HuH-7.5 (cell line): ENCODE measurements around the gene KLK11.

ENCODE experiments used
- DNase-seq: peaks from one replicate; pipeline ENCODE4 v3.0.0; 2011; ENCODE audit warnings: low spot score

KLK11 gene

DNA sequence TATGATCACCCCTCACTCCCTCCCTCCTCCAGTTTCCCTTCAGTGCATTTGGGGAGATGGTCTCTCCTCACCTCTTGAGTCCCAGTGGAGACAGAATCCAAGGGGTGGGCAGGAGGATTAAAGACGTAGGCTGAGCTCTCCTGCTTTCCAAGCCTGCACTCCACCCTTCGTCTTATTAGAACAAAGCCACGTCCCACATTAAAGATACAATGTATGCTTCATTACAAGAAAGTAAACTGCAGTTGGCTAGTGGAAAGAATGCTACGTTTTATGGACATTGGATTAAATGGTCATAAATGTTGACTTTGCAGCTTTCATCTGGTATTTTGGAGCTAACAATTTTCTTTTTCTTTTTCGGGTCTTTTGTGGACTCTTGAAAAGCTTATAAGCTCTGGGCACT lies 1.5 kb upstream of the KLK11 start:
- no peak for DNase-seq

DNA sequence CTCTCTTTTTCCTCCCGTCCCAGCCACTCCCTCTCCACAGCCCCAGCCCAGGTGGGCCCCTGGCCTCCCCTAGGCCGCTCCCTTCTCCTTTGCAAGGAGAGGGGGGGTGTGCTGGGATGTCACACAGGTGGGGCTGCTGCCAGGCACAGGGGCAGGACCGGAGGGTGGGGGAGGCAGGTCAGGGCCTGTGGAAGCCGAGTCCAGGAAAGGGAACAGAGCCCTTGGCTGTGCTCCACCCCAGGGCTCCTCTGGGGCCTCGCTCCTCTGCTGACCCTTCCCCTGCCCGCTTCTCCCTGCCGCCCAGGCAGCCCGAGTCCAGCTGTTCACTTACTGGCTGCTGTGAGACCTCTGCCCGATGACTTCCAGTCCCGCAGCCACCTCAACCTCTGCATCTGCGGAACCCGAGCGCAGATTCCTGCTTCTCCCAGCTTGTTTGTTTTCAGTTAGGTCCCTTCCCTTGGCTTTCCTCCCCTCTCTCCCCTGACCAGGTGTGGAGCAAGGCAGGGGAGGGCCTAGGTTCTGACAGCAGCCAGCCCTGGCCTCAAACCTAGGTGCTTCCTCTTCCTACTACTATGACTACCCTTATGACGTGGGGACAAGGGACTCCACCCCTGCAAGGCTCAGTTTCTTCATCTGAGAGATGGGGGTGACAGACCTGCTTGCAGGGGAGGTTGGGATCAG lies 850 bp upstream of the KLK11 start:
- DNase-seq, result no peak

DNA sequence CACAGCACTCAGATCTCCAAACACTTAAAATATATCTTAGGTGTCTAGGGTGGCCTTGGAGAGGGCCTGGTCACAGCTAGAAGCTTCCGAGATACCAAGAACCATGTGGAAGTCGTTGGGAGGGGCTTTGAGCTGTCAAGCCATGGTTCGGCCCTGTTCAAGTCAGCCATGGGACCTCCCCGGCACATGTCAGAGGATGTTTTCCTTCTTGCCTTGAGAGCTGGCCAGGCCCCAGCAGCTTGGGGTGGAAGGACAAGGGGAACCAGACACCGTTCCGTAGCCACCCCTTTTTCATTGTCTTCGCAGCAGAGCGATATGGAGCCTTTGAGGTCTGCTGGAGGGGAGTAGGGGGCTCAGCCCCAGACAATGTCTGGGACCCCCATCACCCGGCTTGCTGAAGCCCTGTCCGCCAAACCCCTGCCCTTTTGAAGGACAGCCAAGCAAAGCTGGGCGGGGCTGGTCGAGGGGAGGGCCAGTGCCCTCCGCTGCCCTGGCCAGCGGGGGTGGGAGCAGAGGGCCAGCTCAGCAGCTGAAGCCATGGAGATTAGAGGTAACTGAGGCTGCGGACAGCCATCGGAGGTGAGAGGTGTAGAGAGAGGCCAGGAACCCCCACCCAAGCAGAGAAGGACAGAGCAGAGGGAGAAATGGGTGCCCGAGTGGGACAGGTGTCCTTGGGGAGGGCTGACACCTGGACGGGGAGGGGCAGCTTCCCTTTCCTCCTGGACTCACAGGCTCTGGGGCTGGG lies 435 bp downstream of the KLK11 start:
- no peak for DNase-seq

DNA sequence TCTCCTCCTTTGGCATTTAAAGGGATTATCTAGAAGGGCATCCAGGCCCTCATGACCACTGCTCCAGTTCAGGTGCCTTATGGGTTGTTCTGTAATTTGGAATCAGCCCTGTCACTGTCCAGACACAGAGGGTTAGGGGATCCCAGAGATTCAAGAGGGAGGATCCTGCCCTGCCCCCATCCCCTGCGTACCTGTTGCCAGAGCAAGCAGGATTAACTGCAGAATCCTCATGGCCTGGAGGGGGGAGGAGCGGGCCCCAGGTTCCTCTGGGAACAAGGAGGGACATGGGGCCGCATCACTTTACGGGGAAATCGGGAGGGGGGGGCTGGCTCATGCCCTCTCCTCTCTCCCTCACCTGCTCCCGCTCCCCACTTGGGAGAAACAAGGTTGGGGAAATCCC lies 1.0 kb downstream of the KLK11 start:
- no peak for DNase-seq

DNA sequence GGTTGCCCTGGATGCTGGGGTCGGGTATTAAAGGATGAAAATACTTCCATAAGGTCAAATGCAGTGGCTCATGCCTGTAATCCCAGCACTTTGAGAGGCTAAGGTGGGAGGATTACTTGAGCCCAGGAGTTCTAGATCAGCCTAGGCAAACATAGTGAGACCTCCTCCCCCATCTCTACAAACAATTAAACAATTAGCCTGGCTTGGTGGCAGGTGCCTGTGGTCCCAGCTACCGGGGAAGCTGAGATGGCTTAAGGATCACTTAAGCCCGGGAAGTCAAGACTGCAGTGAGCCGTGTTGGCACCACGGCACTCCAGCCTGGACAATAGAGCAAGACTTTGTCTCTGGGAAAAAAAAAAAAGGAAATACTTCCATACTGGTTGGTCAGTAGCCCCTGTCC lies 1.5 kb downstream of the KLK11 start:
- DNase-seq, result no peak

DNA sequence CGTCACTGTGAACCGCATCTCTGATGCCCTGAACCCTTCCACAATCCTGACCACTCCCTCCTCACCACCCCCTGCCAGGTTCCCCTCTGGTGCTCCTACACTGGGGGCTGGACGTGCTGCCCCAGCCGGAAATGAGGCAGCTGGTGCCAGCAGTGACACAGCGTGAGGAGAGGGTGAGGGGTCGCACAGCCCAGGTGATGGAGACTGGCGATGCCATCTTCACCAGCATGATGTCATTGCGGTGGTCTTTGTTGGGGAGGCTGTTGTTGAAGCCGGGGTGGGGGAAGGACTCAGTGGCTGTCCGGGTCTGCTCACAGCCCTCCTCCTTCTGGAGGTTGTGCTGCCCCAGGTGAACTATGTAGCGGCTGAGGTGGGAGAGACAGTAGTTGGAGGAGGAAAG lies 2.5 kb downstream of the KLK11 start:
- no peak for DNase-seq

DNA sequence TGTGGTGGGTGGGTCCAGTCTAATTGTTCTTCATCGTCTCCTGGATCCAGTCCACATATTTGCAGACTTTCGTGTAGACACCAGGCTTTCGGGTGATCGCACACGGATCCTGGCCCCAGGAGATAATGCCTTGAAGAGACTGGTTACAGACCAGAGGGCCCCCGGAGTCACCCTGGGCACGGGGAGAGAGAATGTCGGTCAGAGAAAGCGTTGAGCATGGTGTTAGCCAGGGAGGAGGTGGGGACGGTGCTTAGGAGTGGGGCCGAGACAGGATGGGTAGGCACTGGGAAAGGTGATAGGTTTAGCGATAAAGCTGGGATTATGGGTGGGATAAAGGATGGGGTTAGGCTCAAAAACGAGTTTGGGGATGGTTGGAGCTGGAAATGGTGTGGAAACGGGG lies 3.9 kb downstream of the KLK11 start:
- no peak for DNase-seq

DNA sequence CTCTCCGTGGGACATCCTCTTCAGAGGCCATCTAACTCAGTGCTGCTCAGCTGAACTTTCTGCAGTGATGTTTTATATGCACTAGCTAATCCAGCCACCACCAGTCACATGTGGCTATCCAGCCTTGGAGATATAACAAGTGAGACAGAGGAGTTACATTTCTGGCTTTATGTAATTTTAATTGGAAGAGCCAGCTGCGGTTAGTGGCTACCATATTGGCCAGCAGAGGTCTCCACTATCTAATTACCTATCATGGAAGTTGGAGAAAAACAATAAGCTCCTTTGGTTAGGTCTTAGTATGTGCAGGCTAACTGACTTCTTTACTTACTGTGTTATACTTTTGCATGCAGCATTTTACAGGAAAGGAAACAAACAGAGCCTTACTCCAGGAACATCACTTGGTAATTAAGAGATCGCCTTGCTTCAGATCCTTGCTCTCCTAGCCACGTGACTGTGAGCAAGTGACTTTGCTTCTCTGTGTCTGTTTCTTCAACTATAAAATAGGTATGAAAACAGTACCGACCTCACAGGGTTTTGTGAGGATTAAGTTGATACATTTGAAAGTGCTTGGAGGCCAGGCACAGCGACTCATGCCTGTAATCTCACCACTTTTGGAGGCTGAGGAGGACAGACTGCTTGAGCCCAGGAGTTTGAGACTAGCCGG lies 5.3 kb downstream of the KLK11 start:
- no peak for DNase-seq

DNA sequence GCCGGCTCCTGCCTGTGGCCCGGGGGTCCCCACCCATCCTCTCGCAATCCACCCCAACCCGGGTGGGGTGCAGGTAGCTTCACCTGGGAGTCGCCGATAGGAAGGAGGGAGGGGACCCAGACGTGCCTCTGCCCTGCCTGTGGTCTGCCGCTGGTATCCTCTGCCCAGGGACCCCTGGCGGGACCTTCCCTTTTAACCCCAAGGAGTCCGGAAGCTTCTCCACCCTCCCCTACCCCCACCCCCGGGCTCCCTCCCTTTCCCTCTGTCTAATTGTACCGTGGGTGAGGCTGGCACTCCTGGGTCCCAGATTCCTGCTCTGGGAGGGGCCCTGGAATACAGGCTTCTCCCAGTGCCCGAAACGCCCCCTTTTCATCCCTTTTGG lies 6.9 kb downstream of the KLK11 start, which contains the start of gene KLK10:
KLK10 (minus strand) TSS at position 166 of the 382 bp plus-strand sequence. CDS start 579 bp downstream, outside the sequence.
- no peak for DNase-seq

DNA sequence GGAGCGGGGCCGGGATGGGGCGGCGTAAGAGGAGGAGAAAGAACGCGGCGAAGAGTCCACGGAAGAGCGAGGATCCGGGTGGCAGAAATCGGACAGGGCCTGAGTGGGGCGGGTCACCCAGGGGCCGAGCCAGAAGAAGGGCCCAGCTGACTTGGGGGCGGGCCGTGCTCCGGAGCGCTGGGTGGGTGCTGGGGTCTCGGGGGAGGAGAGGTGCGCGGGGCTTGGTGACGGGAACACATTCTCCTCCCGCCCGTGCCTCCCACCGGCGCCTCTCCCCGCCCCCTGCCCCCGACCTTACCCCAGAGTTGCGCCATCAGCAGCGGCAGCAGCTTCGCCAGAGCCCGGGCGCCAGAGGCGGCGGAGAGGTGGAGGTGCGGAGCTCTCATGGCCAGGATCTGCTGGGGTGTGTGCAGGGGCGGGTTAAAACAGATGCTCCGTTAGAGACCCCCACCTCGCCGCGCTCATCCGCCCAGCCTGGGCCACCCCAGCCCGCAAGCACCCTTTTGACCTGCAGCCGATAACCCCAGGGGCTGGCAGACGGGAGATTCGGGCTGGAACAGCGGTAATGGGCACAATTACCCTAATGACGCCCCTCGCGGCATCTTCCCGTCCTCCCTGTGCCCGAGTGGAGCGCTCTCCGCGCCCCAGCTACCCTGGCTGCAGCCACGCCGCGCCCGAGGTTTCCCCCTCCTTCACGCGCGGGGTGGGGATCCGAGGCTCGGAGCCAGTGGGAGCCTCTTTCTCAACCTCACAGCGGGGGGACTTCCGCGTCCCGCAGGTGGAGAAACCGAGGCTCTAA lies 7.5 kb downstream of the KLK11 start:
- DNase-seq, result no peak

DNA sequence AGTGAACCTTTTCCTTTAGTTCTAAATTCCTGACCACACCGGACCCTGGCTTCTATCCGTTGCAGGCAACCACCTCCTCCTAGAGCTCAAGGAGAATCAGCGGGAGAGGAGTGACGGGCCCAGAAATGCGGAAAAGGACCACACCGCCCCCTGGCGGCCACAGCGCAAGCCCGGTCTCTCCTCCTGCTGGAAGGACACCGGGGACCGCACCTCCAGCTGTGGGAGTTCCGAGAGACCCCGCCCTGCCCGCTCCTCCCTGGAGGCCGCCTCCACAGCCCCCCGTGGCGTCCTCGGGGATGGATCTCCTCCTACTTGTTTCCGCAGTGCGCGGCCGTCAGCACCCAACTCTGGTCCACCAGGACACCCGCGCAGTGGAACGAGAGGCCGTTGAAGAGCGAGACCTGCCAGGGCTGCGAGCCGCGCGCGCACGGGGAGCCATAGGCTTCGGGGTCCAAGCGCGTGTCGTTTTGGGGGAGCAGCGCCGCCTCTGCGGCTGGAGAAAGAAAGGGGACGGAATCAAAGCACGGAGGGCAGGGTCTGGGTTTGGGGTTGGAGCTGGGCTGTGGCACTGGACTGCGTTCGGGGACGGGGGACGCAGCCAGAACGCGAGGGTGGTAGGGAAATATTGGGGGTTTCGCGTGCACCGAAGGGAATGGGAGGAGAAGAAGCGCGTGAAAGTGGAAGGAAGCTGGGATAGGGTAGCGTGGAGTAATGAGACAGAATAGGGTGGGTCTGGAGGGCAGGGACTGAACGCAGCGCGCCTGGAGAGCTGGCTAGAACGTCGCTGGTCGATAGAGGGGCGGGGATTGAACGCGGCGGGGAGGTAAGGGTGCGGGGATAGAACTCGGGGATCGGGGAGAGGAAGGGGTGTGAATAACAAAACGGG lies 9.4 kb downstream of the KLK11 start:
- DNase-seq, result peak; percentile 90

DNA sequence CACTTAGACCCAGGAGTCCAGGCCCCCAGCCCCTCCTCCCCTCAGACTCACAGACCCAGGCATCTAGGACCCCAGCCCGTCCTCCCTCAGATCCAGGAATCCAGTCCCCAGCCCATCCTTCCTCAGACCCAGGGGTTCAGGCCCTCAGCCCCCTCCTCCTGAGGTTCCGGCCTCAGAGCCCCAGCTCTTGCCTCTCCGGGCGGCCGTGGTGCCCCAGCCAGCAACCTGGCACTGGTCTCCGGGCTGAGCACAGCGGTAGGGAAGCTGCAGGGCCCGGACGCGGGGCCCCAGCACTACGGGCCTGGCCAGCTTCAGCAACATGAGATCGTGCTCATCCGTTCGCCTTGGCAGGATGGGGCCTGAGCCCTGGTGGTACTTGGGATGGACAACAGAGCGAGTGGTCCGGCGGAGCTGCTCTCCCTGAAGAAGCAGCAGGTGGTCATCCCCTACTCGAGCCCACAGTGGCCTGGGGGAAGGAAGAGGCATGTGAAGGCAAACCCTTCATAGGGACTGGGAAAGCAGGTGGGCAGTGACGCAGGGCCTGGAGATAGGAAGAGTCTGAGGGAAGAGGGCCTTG lies 10.6 kb downstream of the KLK11 start:
- no peak for DNase-seq

DNA sequence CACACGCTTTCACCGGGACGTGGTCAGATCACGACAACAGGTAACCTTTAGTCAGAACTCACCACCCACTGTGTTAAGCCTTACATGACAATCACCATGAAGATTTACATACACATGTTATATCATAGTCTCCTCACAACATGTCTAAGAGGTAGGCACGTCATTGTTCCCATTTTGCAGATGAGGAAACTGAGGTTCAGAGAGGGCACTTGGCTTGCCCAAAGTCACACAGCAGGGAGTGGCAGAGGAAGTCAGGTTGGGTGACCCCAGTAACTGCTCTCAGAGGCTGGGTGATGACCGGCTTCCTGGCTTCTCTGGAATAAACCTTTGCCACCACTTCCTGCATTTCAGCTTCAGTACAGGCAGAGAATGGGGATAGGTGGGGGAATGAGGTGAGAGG lies 12.2 kb downstream of the KLK11 start:
- no peak for DNase-seq

DNA sequence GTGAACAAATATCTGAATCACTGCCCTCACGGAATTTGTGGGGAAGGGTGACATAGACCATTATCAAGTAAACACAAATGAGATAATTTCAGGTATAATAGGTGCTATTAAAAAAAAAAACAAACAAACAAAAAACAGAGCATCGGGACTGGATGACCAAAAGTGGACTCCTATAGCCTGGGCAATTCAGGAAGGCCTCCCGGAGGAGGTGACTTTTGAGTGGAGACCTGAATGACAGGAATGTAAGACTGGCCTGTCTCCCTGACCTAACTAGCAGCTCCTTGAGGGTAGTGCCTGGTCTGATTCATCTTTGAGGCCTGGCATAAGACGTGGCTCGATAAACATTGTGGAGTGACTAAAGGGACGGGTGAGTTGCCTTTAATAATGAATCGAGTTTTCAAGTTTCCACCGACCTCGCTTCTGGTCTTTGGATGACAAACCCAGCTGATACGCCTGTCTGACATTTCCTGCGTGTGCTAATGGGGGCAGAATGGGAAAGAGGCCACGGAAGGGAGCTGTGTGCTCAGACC lies 13.7 kb downstream of the KLK11 start:
- no peak for DNase-seq

DNA sequence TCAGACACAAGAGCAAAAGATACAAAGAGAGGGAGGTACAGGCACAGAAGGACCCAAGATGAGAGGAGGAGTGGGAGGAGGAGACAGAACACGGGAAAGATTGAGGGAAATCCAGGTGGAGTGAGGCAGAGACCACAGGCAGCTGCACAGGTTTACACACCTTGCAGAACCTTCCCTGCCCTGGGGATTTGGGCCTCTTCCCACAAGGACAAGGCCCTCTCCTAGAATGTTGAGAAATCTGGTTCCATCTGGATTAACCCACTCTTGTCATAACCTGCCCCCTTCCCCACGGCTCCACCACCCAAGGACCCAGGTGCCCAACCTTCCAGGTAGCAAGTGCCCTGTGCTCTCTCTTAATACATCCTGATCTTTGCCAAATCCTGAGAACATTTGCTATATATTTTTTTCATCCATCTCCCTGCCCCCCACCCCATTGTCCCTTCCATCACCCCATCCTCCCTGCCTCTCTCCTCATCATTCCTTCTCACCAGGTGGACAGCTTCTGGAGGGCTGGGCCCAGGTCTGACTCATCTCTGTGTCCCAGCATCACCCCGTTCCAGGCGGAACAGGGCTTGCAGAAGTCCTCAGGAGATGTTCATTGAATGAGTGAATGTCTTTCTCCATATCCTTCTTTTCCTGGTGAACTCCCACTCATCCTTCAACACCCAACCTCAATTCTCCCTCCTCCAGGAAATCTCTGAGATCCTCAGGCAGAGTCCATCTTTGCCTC lies 16.2 kb downstream of the KLK11 start:
- DNase-seq, result no peak

DNA sequence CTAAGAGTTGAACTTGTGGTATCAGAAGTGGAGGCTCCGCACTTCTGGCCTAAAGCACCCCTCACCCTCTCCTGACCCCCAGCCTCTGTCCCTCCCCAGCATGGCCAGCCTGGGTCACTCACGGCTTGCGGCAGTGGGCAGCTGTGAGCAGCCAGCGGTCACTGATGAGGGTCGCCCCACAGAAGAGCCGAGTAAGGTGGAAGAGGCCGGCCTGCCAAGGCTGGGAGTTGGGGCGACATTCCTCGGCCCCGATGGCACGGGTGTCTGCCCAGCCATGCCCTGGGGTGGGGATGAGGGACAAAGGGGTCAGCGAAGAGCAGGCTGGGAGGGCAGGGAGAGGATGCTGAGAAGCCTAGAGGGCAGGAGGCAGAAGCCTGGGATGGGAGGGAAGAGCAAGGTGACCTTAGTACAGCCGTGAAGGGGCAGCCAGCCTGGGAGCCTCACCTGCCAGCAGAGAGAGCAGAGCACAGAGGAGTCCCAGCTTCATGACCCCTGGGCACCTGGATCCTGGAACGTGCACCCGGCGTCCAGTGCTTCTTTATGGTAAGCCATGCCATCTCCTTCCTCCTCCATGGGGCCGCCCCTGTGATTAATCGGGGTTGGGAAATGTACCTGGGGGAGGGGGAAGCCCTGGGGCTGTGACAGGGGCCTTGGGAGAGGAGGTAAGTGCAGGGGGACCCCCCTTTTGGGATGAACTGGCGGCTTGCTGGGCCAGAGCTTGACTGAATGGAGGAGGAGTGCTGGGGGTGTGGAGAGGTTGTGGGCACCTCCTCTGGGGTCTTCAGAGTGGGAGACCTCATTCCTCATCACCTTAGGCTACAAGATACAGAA lies 17.1 kb downstream of the KLK11 start:
- no peak for DNase-seq

DNA sequence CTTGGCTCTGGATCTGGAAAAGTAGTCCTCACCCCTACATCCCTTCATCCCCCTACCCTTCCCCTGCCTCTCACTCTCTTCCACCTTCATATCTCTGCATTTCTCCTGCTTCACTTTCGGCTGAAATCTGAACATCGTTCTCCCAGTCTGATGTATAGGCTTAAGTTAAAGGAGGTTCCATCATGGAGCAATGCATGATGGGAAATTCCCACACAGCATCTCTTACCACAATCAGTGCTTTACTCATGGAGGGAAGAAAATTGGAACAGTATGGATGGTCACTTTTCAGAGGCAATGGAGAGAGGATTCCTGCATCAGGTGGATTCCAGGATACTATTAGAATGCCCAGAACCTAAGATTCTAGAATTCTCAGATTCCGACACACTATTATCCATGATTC lies 18.9 kb downstream of the KLK11 start:
- no peak for DNase-seq

DNA sequence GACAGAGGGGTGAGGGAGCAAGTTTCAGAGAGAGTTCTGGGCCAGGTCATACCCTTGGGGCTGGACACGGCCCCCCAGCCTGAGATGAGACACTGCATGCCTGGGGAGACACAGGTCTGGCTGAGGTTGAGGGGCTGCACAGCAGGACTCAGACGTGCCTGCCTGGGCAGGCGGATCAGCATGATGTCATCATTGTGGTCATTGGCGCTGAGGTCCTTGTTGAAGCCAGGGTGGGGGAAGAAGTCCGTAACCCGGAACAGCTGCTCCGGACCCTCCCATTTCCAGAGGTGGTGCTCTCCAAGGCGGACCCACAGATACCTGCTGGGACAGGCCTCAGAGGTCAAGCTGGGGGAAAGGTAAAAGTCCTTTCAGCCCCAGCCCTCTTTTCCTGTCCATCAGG lies 20.0 kb downstream of the KLK11 start:
- no peak for DNase-seq

DNA sequence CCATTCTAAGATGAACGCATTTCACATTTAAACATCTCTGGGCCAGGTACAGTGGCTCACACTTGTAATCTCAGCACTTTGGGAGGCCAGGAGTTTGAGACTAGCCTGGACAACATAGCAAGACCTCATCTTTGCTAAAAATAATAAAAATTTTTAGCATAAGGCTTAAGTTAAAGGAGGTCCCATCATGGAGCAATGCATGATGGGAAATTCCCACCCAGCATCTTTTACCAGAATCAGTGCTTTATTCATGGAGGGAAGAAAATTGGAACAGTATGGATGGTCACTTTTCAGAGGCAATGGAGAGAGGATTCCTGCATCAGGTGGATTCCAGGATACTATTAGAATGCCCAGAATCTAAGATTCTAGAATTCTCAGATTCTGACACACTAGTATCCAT lies 21.2 kb downstream of the KLK11 start:
- DNase-seq, result no peak
